ENCODE measurements around the gene MAML3. TPM values are rescaled to one million over a fixed set of nuclear protein-coding genes. Genes with fewer than 3 reads are reported as not detected.

Gene MAML3
- total and polyA plus RNA-seq, 8 donors = 5.8 to 18.7 (median 16.7) TPM

DNA sequence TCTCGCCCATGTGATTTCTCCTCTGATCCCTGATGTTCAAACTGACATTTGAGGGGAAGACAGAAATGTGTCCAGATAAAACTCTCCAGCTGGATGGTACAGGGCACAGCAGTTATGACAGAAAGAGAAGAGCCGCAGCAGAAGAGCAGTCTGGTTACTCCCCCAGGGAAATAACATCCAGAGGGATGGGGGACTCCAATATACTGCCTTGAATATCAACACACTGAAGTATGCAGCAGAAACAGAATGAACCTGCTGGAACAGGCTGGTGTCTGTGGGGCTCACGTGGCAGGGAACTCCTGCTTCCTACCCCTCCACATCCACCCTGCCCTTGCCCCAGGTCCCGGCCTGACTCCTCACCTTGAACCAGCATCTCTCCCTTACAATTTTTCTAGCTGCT lies 394.9 kb downstream of the MAML3 start:
- Histone ChIP-seq H3K9me3 (no peaks in the 10 kb centered on the region), H3K4me1 (peaks cover 16 to 31% of the 10 kb centered on the region in 2 donors), H3K27ac (no peak overlapping the region), H3K27me3 (no peaks in the 10 kb centered on the region), H3K36me3 (no peaks in the 10 kb centered on the region), H3K4me3 (no peak overlapping the region)
- DNase-seq (no peak), ATAC-seq (no peak)
- intact Hi-C loops (cut with DNase I) = no loop called here
- TF ChIP-seq, protein P1, sequence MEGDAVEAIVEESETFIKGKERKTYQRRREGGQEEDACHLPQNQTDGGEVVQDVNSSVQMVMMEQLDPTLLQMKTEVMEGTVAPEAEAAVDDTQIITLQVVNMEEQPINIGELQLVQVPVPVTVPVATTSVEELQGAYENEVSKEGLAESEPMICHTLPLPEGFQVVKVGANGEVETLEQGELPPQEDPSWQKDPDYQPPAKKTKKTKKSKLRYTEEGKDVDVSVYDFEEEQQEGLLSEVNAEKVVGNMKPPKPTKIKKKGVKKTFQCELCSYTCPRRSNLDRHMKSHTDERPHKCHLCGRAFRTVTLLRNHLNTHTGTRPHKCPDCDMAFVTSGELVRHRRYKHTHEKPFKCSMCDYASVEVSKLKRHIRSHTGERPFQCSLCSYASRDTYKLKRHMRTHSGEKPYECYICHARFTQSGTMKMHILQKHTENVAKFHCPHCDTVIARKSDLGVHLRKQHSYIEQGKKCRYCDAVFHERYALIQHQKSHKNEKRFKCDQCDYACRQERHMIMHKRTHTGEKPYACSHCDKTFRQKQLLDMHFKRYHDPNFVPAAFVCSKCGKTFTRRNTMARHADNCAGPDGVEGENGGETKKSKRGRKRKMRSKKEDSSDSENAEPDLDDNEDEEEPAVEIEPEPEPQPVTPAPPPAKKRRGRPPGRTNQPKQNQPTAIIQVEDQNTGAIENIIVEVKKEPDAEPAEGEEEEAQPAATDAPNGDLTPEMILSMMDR (IDR thresholded peaks at IDR 0.05) = no peak

- intact Hi-C loops (cut with DNase I) = no loop called here
- H3K4me3 ChIP-seq = no peak overlapping the region
- H3K36me3 ChIP-seq = no peaks in the 10 kb centered on the region
- H3K27me3 ChIP-seq = no peaks in the 10 kb centered on the region
- H3K9me3 ChIP-seq = no peaks in the 10 kb centered on the region
- DNase-seq (no peak), ATAC-seq (no peak)
- TF ChIP-seq, protein P1 (IDR thresholded peaks at IDR 0.05) = no peak
- H3K4me1 ChIP-seq = peaks cover 0 to 6% of the 10 kb centered on the region in 2 donors
- H3K27ac ChIP-seq = no peak overlapping the region
Measured at GRCh38 chr4:139756391-139757180, 397.4 kb downstream of the MAML3 start.

DNA sequence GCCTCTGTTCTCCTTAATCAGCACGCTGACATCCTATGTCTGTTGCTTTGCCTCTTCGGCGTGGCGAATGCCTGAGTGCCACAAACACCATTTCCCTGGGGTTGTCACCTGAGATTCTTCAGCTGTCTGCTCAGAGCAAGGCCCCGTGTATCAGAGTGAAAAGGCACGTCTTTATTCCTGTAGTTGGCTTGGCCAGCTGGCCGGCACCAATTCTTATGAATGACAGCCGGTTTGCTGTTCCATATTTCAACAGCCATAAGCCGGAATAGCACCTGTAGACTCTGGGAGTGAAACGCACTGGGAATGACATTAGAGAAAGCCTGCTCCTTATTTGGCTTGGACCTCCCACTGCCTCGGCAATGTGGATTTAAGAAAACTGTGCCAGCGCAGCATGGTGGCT lies 399.0 kb downstream of the MAML3 start:
- Histone ChIP-seq H3K4me1 (no peaks in the 10 kb centered on the region), H3K9me3 (no peaks in the 10 kb centered on the region), H3K36me3 (no peaks in the 10 kb centered on the region), H3K4me3 (no peak overlapping the region), H3K27ac (no peak overlapping the region), H3K27me3 (no peaks in the 10 kb centered on the region)
- ATAC-seq (no peak), DNase-seq (no peak)
- intact Hi-C loops (cut with DNase I) = no loop called here
- TF ChIP-seq, protein P1 (IDR thresholded peaks at IDR 0.05) = no peak

GRCh38 chr4:139753686-139754085 lies 400.3 kb downstream of the MAML3 start:
- Histone ChIP-seq H3K36me3 (no peaks in the 10 kb centered on the region), H3K9me3 (no peaks in the 10 kb centered on the region), H3K27me3 (no peaks in the 10 kb centered on the region), H3K27ac (no peak overlapping the region), H3K4me1 (no peaks in the 10 kb centered on the region), H3K4me3 (no peak overlapping the region)
- ATAC-seq = no peak
- DNase-seq = no peak
- intact Hi-C loops (cut with DNase I) = no loop called here
- TF ChIP-seq, protein P1 (IDR thresholded peaks at IDR 0.05) = no peak

GRCh38 chr4:139749835-139750498 lies 404.0 kb downstream of the MAML3 start:
- no peak overlapping the region for H3K27ac ChIP-seq
- DNase-seq (no peak), ATAC-seq (no peak)
- H3K9me3 ChIP-seq = no peaks in the 10 kb centered on the region
- no peaks in the 10 kb centered on the region for H3K4me1 ChIP-seq
- no peaks in the 10 kb centered on the region for H3K36me3 ChIP-seq
- TF ChIP-seq, protein P1 (IDR thresholded peaks at IDR 0.05) = no peak
- intact Hi-C loops (cut with DNase I) = no loop called here
- no peak overlapping the region for H3K4me3 ChIP-seq
- H3K27me3 ChIP-seq = no peaks in the 10 kb centered on the region
